Kidney epithelial cell (primary cell): ENCODE results near the gene PCDHGA3. TPM values are rescaled to one million over a fixed set of nuclear protein-coding genes. Genes with fewer than 3 reads are reported as not detected.
"Not testable (repeated sequence)": the region's sequence is repeated elsewhere in the genome, so short reads cannot be mapped to it uniquely, and the experiment has no call there.

Experiments used
- DNase-seq: peaks from one replicate; pipeline ENCODE4 v3.0.0-alpha.2; 2010; ENCODE audit warnings: low read depth
- H3K27me3 ChIP-seq: 2 replicates; pipeline ENCODE4 v1.6.0; 2011; ENCODE audit warnings: low read length; ENCODE audit not compliant: control insufficient read depth, insufficient read depth
- H3K36me3 ChIP-seq: 2 replicates; pipeline ENCODE4 v1.5.1; 2011; ENCODE audit warnings: low read length; ENCODE audit not compliant: control insufficient read depth, insufficient read depth
- H3K4me3 ChIP-seq: 2 replicates; pipeline ENCODE4 v1.5.1; 2011; ENCODE audit warnings: low read depth, mild to moderate bottlenecking, control low read depth, low read length
- total RNA-seq: library from RNA; depleted of rRNA; stranded (reverse); fragments of >200 nt; gene quantifications from 2 replicates; pipeline ENCODE4 v1.2.3, GENCODE V29; 2015
- TF ChIP-seq, protein P1 (sequence below): IDR thresholded peaks from 2 replicates; pipeline ENCODE4 v1.5.1; 2011; ENCODE audit warnings: mild to moderate bottlenecking, moderate library complexity, low read length, control low read depth, inconsistent platforms; ENCODE audit not compliant: insufficient read depth, poor library complexity, severe bottlenecking

The PCDHGA3 gene
- total RNA-seq, 1 donor from 2014 or later, result 2.6 TPM

DNA sequence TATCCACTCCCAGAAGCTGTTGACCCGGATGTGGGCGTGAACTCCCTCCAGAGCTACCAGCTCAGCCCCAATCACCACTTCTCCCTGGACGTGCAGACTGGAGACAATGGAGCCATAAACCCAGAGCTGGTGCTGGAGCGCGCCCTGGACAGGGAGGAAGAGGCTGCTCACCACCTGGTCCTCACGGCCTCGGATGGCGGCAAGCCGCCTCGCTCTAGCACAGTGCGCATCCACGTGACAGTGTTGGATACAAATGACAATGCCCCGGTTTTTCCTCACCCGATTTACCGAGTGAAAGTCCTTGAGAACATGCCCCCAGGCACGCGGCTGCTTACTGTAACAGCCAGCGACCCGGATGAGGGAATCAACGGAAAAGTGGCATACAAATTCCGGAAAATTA lies 49.6 kb downstream of the PCDHGA3 start:
- no peak for DNase-seq
- H3K4me3 ChIP-seq, result no peak overlapping the region
- H3K27me3 ChIP-seq, result peaks cover 14% of the 10 kb centered on the region
- H3K36me3 ChIP-seq, result no peaks in the 10 kb centered on the region
- TF ChIP-seq, protein P1, sequence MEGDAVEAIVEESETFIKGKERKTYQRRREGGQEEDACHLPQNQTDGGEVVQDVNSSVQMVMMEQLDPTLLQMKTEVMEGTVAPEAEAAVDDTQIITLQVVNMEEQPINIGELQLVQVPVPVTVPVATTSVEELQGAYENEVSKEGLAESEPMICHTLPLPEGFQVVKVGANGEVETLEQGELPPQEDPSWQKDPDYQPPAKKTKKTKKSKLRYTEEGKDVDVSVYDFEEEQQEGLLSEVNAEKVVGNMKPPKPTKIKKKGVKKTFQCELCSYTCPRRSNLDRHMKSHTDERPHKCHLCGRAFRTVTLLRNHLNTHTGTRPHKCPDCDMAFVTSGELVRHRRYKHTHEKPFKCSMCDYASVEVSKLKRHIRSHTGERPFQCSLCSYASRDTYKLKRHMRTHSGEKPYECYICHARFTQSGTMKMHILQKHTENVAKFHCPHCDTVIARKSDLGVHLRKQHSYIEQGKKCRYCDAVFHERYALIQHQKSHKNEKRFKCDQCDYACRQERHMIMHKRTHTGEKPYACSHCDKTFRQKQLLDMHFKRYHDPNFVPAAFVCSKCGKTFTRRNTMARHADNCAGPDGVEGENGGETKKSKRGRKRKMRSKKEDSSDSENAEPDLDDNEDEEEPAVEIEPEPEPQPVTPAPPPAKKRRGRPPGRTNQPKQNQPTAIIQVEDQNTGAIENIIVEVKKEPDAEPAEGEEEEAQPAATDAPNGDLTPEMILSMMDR, result no peak

DNA sequence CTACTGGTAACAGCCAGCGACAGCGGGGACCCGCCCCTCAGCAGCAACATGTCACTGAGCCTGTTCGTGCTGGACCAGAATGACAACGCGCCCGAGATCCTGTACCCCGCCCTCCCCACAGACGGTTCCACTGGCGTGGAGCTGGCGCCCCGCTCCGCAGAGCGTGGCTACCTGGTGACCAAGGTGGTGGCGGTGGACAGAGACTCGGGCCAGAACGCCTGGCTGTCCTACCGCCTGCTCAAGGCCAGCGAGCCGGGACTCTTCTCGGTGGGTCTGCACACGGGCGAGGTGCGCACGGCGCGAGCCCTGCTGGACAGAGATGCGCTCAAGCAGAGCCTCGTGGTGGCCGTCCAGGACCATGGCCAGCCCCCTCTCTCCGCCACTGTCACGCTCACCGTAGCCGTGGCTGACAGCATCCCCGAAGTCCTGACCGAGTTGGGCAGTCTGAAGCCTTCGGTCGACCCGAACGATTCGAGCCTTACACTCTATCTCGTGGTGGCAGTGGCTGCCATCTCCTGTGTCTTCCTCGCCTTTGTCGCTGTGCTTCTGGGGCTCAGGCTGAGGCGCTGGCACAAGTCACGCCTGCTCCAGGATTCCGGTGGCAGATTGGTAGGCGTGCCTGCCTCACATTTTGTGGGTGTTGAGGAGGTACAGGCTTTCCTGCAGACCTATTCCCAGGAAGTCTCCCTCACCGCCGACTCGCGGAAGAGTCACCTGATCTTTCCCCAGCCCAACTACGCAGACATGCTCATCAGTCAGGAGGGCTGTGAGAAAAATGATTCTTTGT lies 51.0 kb downstream of the PCDHGA3 start:
- H3K4me3 ChIP-seq, H3K36me3 ChIP-seq, DNase-seq: not testable (repeated sequence)
- H3K27me3 ChIP-seq, result peaks cover 12% of the 10 kb centered on the region

Other genes with a start within 250 kb of the PCDHGA3 start
- gene PCDHB2, start 249.2 kb upstream of the PCDHGA3 start, total RNA-seq, result 5.7 and 5.8 TPM in 2 replicates
- gene PCDHB3, start 243.4 kb upstream of the PCDHGA3 start, total RNA-seq, result 1.9 and 2.7 TPM in 2 replicates
- gene PCDHB4, start 222.0 kb upstream of the PCDHGA3 start, total RNA-seq, result 0.42 and 0.48 TPM in 2 replicates
- 3.1 and 6.7 TPM in 2 replicates for gene PCDHB5, start 208.6 kb upstream of the PCDHGA3 start, total RNA-seq
- 0.67 and 0.68 TPM in 2 replicates for gene PCDHB6, start 193.8 kb upstream of the PCDHGA3 start, total RNA-seq
- gene PCDHB7, start 171.2 kb upstream of the PCDHGA3 start, total RNA-seq, result 0.96 and 1.5 TPM in 2 replicates
- 0.34 and 0.84 TPM in 2 replicates for gene PCDHB8, start 166.0 kb upstream of the PCDHGA3 start, total RNA-seq
- gene PCDHB16, start 161.4 kb upstream of the PCDHGA3 start, total RNA-seq, result 0.92 and 1.4 TPM in 2 replicates
- 0.71 and 0.82 TPM in 2 replicates for gene PCDHB9, start 156.7 kb upstream of the PCDHGA3 start, total RNA-seq
- gene PCDHB10, start 151.5 kb upstream of the PCDHGA3 start, total RNA-seq, result 1.6 and 3.4 TPM in 2 replicates
- gene PCDHB11, start 144.2 kb upstream of the PCDHGA3 start, total RNA-seq, result 1.8 and 3.1 TPM in 2 replicates
- gene PCDHB12, start 135.1 kb upstream of the PCDHGA3 start, total RNA-seq, result 1.2 and 1.6 TPM in 2 replicates
- gene PCDHB13, start 129.9 kb upstream of the PCDHGA3 start, total RNA-seq, result 1.9 and 3.1 TPM in 2 replicates
- gene PCDHB14, start 120.5 kb upstream of the PCDHGA3 start, total RNA-seq, result 1.5 and 2.9 TPM in 2 replicates
- 2.3 and 3.0 TPM in 2 replicates for gene PCDHB15, start 98.4 kb upstream of the PCDHGA3 start, total RNA-seq
- gene SLC25A2, start 39.8 kb upstream of the PCDHGA3 start, total RNA-seq, result not detected in 2 replicates
- gene TAF7, start 23.0 kb upstream of the PCDHGA3 start, total RNA-seq, result 72.6 and 78.0 TPM in 2 replicates
- gene PCDHGA1, start 13.3 kb upstream of the PCDHGA3 start, total RNA-seq, result 0.67 and 0.68 TPM in 2 replicates
- 2.8 and 2.9 TPM in 2 replicates for gene PCDHGA2, start 5.1 kb upstream of the PCDHGA3 start, total RNA-seq
- gene PCDHGB1, start 6.3 kb downstream of the PCDHGA3 start, total RNA-seq, result 1.6 and 1.7 TPM in 2 replicates
- gene PCDHGA4, start 11.2 kb downstream of the PCDHGA3 start, total RNA-seq, result 3.5 and 3.6 TPM in 2 replicates
- gene PCDHGB2, start 16.2 kb downstream of the PCDHGA3 start, total RNA-seq, result 1.2 and 1.9 TPM in 2 replicates
- gene PCDHGA5, start 20.3 kb downstream of the PCDHGA3 start, total RNA-seq, result 0.58 and 1.5 TPM in 2 replicates
- gene PCDHGB3, start 26.4 kb downstream of the PCDHGA3 start, total RNA-seq, result 1.3 and 3.6 TPM in 2 replicates
- gene PCDHGA6, start 30.1 kb downstream of the PCDHGA3 start, total RNA-seq, result 1.7 and 3.1 TPM in 2 replicates
- gene PCDHGA7, start 38.9 kb downstream of the PCDHGA3 start, total RNA-seq, result 2.2 and 3.1 TPM in 2 replicates
- gene PCDHGB4, start 43.9 kb downstream of the PCDHGA3 start, total RNA-seq, result 6.4 and 9.2 TPM in 2 replicates
- gene PCDHGA8, start 48.8 kb downstream of the PCDHGA3 start, total RNA-seq, result 0.96 and 1.0 TPM in 2 replicates
- gene PCDHGB5, start 54.1 kb downstream of the PCDHGA3 start, total RNA-seq, result 18.6 and 19.3 TPM in 2 replicates
- gene PCDHGA9, start 58.9 kb downstream of the PCDHGA3 start, total RNA-seq, result 3.6 and 5.2 TPM in 2 replicates
- 3.4 and 3.6 TPM in 2 replicates for gene PCDHGB6, start 64.2 kb downstream of the PCDHGA3 start, total RNA-seq
- 5.5 and 6.0 TPM in 2 replicates for gene PCDHGA10, start 69.2 kb downstream of the PCDHGA3 start, total RNA-seq
- 14.0 and 14.1 TPM in 2 replicates for gene PCDHGB7, start 73.8 kb downstream of the PCDHGA3 start, total RNA-seq
- gene PCDHGA11, start 77.2 kb downstream of the PCDHGA3 start, total RNA-seq, result 6.7 and 7.4 TPM in 2 replicates
- 2.1 and 3.6 TPM in 2 replicates for gene PCDHGA12, start 86.7 kb downstream of the PCDHGA3 start, total RNA-seq
- 41.9 and 47.3 TPM in 2 replicates for gene PCDHGC3, start 132.1 kb downstream of the PCDHGA3 start, total RNA-seq
- gene PCDHGC4, start 141.2 kb downstream of the PCDHGA3 start, total RNA-seq, result 0.62 and 1.1 TPM in 2 replicates
- 0.54 and 0.89 TPM in 2 replicates for gene PCDHGC5, start 145.3 kb downstream of the PCDHGA3 start, total RNA-seq